Glutamatergic neuron (in vitro differentiated cells): ENCODE measurements around the gene TRMT2A. TPM values are rescaled to one million over a fixed set of nuclear protein-coding genes. Genes with fewer than 3 reads are reported as not detected.
"Not testable (repeated sequence)": the region's sequence is repeated elsewhere in the genome, so short reads cannot be mapped to it uniquely, and the experiment has no call there.

Experiments used
- DNase-seq: peaks from one replicate; pipeline ENCODE4 v3.0.0; 2022
- H3K27ac Mint-ChIP-seq: one replicate; pipeline ENCODE4 v1.8.0; 2020; ENCODE audit warnings: mild to moderate bottlenecking, mixed read lengths, inconsistent platforms; ENCODE audit not compliant: unreplicated experiment
- H3K27me3 Mint-ChIP-seq: one replicate; pipeline ENCODE4 v1.8.0; 2020; ENCODE audit warnings: mild to moderate bottlenecking, moderate library complexity, mixed read lengths, inconsistent platforms; ENCODE audit not compliant: unreplicated experiment
- H3K36me3 Mint-ChIP-seq: one replicate; pipeline ENCODE4 v1.8.0; 2020; ENCODE audit warnings: mild to moderate bottlenecking, mixed read lengths, inconsistent platforms; ENCODE audit not compliant: unreplicated experiment
- H3K4me1 Mint-ChIP-seq: one replicate; pipeline ENCODE4 v1.8.0; 2020; ENCODE audit warnings: mild to moderate bottlenecking, low read depth, mixed read lengths, inconsistent platforms; ENCODE audit not compliant: unreplicated experiment
- H3K4me3 Mint-ChIP-seq: one replicate; pipeline ENCODE4 v1.8.0; 2020; ENCODE audit warnings: mild to moderate bottlenecking, mixed read lengths, inconsistent platforms; ENCODE audit not compliant: unreplicated experiment
- H3K9me3 Mint-ChIP-seq: one replicate; pipeline ENCODE4 v1.8.0; 2020; ENCODE audit warnings: mild to moderate bottlenecking, moderate library complexity, mixed read lengths, inconsistent platforms; ENCODE audit not compliant: unreplicated experiment
- CTCF ChIP-seq: fragments of 200-600 bp; sonication (generic); IDR thresholded peaks from one replicate; pipeline ENCODE4 v1.5.0; 2021; ENCODE audit not compliant: partially characterized antibody, unreplicated experiment
- total RNA-seq: library from RNA; stranded (reverse); fragmentation: NEBNext Ultra II Directional; extraction: Animal tissue kit (Norgen Biotek cat#: 25700); gene quantifications from one replicate; pipeline ENCODE4 v1.2.1, GENCODE V29; 2021; ENCODE audit not compliant: unreplicated experiment

TRMT2A gene
- total RNA-seq, 1 donor from 2014 or later, result 62.1 TPM

GRCh38 chr22:20069331-20070042 is 47.5 kb downstream of the TRMT2A start:
- Mint-ChIP-seq H3K36me3 (no peaks in the 10 kb centered on the region), H3K4me3 (no peak overlapping the region), H3K4me1 (no peaks in the 10 kb centered on the region), H3K27ac (no peak overlapping the region), H3K9me3 (peaks cover 7% of the 10 kb centered on the region), H3K27me3 (peaks cover 5% of the 10 kb centered on the region)
- no peak for TF ChIP-seq CTCF
- DNase-seq, result no peak

GRCh38 chr22:20068640-20069039 is 48.4 kb downstream of the TRMT2A start:
- TF ChIP-seq CTCF, result no peak
- peaks cover 5% of the 10 kb centered on the region for H3K27me3 Mint-ChIP-seq

GRCh38 chr22:20067384-20067682 is 49.7 kb downstream of the TRMT2A start:
- H3K27ac Mint-ChIP-seq, H3K4me1 Mint-ChIP-seq, DNase-seq, H3K27me3 Mint-ChIP-seq, H3K4me3 Mint-ChIP-seq, H3K36me3 Mint-ChIP-seq, H3K9me3 Mint-ChIP-seq: not testable (repeated sequence)

More at GRCh38 chr22:20068640-20069039, 48.4 kb downstream of the TRMT2A start:
- Mint-ChIP-seq H3K9me3 (peaks cover 7% of the 10 kb centered on the region), H3K4me1 (no peaks in the 10 kb centered on the region), H3K27ac (no peak overlapping the region), H3K36me3 (no peaks in the 10 kb centered on the region), H3K4me3 (no peak overlapping the region)
- no peak for DNase-seq

- H3K4me1 Mint-ChIP-seq, result no peaks in the 10 kb centered on the region
- no peak for TF ChIP-seq CTCF
- H3K36me3 Mint-ChIP-seq, result no peaks in the 10 kb centered on the region
- DNase-seq, result no peak
- peaks cover 7% of the 10 kb centered on the region for H3K27me3 Mint-ChIP-seq
- no peak overlapping the region for H3K4me3 Mint-ChIP-seq
- H3K9me3 Mint-ChIP-seq, result peaks cover 10% of the 10 kb centered on the region
- H3K27ac Mint-ChIP-seq, result no peak overlapping the region
Observed at GRCh38 chr22:20066617-20067383, 50.2 kb downstream of the TRMT2A start.

DNA sequence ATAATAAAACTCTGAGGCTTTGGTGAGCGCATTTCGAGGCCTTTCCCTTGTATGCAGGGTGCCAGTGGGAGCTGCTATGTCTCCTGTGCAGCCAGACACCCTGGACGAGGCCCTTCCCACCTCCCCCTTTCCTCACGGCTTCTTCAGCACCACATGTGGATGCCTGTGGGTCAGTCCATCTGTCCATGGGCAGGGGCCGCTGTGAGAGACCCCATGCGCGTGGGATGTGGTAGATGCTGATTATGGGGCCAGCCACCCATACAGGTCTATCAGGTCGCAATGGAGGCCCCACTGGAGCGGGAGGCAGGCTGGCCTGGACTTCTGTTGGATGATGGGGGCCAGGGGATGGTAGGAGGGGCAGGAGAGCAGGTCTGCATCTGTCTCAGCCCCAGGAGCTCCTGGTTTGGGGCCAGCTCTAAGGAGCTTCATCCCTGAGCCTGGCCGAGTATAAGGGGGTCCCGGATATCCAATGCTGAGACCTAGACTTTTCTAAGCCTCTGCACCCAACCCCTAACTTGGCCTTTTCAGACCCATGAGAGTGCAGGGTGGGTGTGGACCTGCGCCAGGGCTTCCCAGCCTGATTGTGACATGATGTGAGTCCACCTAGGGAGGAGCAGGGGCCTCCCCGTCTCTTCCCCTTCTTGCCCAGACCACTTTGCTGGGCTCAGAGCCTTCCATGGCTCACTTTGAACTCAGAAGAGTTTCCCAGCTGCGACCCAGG is 51.0 kb downstream of the TRMT2A start:
- no peaks in the 10 kb centered on the region for H3K4me1 Mint-ChIP-seq
- no peak for DNase-seq
- no peaks in the 10 kb centered on the region for H3K36me3 Mint-ChIP-seq
- no peak overlapping the region for H3K4me3 Mint-ChIP-seq
- H3K27me3 Mint-ChIP-seq, result peaks cover 7% of the 10 kb centered on the region
- no peak overlapping the region for H3K27ac Mint-ChIP-seq
- peaks cover 10% of the 10 kb centered on the region for H3K9me3 Mint-ChIP-seq
- TF ChIP-seq CTCF, result no peak
